Testis (tissue), 3 donors: Measurements from ENCODE around the gene IL15RA. TPM values are rescaled to one million over a fixed set of nuclear protein-coding genes. Genes with fewer than 3 reads are reported as not detected.

Experiments used
- DNase-seq: peaks from one replicate; pipeline ENCODE4 v3.0.0-alpha.2; 2019
- H3K27ac ChIP-seq, 2 donors: fragments of 200-600 bp; sonication (generic); one replicate each; pipeline ENCODE4 v1.5.1; 2019
- H3K27me3 ChIP-seq: fragments of 200-600 bp; sonication (generic); one replicate; pipeline ENCODE4 v1.5.1; 2019
- H3K36me3 ChIP-seq: fragments of 200-600 bp; sonication (generic); one replicate; pipeline ENCODE4 v1.5.1; 2017; ENCODE audit warnings: low read depth; ENCODE audit errors: missing control alignments
- H3K4me1 ChIP-seq: fragments of 200-600 bp; sonication (generic); one replicate; pipeline ENCODE4 v1.5.1; 2019
- H3K4me3 ChIP-seq, 2 donors: fragments of 200-600 bp; sonication (generic); one replicate each; pipeline ENCODE4 v1.5.1; 2017 to 2019
- H3K9me3 ChIP-seq: fragments of 200-600 bp; sonication (generic); one replicate; pipeline ENCODE4 v1.5.1; 2017
- POLR2A ChIP-seq: fragments of 450-650 bp; IDR thresholded peaks from one replicate; pipeline ENCODE4 v1.6.1; 2017; ENCODE audit warnings: antibody characterized with exemption, mild to moderate bottlenecking, moderate library complexity
- WGBS, 2 donors: methylation state at CpG; one replicate each; pipeline ENCODE4 v1.1.5; 2018; 5-methylcytosine and 5-hydroxymethylcytosine counted together
- intact Hi-C: fragments of 100-400 bp; cut with DNase I; formaldehyde crosslinking; loops from one replicate; pipeline ENCODE4 v1.15.1; 2023; ENCODE audit warnings: low total_unique reads
- polyA plus RNA-seq: library from polyadenylated mRNA; stranded (reverse); fragments of 350-450 nt; fragmentation: Illumina TruSeq; extraction: RNeasy Lipid Tissue Mini Kit (QIAGEN cat#74804); gene quantifications from one replicate; pipeline ENCODE4 v1.2.3, GENCODE V29; 2014; ENCODE audit warnings: low read depth, low replicate concordance; ENCODE audit not compliant: insufficient read depth
- total RNA-seq, 2 donors: library from RNA; depleted of rRNA; stranded (reverse); fragments of >200 nt; gene quantifications; one replicate each; pipeline ENCODE4 v1.2.3, GENCODE V29; 2016
- TF ChIP-seq, protein P1 (sequence below), 3 experiments: fragments of 450-650 bp in 2 of 3; fragments of 200-600 bp in 1 of 3; sonication (generic) in 1 of 3; IDR thresholded peaks; one replicate each; pipeline ENCODE4 v1.5.1; 2016 to 2019; ENCODE audit warnings: antibody characterized with exemption in 3 of 3, mild to moderate bottlenecking in 2 of 3, moderate library complexity in 1 of 3

Gene IL15RA
- total and polyA plus RNA-seq, 3 donors from 2014 or later, result 15.6 to 21.9 (median 18.3) TPM

DNA sequence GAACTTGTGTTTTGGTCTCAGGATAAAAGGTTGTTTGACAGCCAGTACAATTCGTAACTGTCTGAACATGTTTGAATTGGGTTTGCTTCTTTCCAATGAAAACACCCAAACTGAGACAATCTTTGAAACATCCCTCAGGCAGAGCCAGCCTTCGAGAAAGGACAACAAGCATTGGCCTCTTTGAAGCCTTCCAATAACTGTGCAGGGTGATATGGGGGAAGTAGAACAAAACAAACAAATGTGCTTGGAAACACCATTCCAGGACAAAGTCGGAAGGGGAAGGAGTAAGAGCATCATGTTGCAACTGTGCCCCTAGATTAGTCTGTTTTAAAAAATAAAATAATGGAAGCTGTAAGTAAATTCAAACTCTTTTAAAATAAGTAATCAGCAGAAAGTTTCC lies 45.3 kb upstream of the IL15RA start:
- no peaks in the 10 kb centered on the region for H3K36me3 ChIP-seq
- H3K9me3 ChIP-seq, result no peaks in the 10 kb centered on the region
- no peak overlapping the region for H3K4me3 ChIP-seq
- no peak for DNase-seq
- no peak overlapping the region for H3K27ac ChIP-seq
- no peak for TF ChIP-seq POLR2A
- TF ChIP-seq, protein P1, sequence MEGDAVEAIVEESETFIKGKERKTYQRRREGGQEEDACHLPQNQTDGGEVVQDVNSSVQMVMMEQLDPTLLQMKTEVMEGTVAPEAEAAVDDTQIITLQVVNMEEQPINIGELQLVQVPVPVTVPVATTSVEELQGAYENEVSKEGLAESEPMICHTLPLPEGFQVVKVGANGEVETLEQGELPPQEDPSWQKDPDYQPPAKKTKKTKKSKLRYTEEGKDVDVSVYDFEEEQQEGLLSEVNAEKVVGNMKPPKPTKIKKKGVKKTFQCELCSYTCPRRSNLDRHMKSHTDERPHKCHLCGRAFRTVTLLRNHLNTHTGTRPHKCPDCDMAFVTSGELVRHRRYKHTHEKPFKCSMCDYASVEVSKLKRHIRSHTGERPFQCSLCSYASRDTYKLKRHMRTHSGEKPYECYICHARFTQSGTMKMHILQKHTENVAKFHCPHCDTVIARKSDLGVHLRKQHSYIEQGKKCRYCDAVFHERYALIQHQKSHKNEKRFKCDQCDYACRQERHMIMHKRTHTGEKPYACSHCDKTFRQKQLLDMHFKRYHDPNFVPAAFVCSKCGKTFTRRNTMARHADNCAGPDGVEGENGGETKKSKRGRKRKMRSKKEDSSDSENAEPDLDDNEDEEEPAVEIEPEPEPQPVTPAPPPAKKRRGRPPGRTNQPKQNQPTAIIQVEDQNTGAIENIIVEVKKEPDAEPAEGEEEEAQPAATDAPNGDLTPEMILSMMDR (IDR thresholded peaks at IDR 0.05), result no peak
- WGBS, 2 donors, result 42 to 48% methylated on average over 3 of the region's 3 CpGs
- H3K27me3 ChIP-seq, result no peaks in the 10 kb centered on the region
- peaks cover 5% of the 10 kb centered on the region for H3K4me1 ChIP-seq
- intact Hi-C loops, result no loop called here

DNA sequence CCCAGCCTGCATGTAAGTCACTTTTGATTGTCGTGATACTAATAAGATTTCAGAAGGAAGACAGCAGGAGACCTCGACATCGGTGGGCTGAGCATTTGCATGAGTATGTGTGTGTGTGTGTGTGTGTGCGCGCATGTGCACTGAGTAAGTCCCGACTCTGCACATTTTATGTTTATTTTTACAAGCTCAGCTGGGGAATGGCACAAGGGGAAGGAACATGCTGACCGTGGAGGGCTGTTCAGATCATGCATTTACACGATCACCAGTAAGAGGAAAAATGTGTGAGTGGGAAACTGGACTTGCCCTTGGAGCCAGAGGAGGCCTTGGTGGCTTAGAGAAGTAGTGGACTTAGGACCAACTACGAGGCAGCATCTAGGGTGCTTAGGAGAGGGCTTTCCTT lies 43.5 kb upstream of the IL15RA start:
- Histone ChIP-seq H3K27ac (no peak overlapping the region), H3K9me3 (no peaks in the 10 kb centered on the region), H3K27me3 (no peaks in the 10 kb centered on the region), H3K36me3 (no peaks in the 10 kb centered on the region), H3K4me3 (no peak overlapping the region), H3K4me1 (peaks cover 5% of the 10 kb centered on the region)
- intact Hi-C loops, result no loop called here
- 78 to 89% methylated on average over 9 of the region's 9 CpGs for WGBS, 2 donors
- DNase-seq, result no peak
- TF ChIP-seq, protein P1 (IDR thresholded peaks at IDR 0.05), result no peak
- no peak for TF ChIP-seq POLR2A

DNA sequence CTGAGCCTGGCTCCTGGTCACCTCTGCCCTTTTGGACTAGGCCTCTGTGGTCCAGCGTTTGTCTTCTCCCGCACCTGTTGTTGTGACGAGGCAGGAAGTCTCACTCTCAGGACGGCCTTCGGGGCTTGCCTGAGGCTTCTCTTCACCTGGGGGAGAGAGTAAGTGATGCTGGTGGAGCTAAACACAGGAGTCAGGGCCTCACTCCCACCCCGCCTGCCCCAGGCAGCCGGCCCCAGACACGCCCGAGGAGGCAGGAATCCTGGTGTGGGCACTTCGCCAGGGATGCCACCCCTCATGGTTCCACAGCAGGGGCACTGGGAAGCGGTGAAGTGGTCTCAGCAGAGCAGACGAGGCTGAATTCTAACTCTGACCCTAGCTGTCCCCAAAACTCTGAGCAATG lies 42.5 kb upstream of the IL15RA start:
- WGBS, 2 donors, result 89 to 90% methylated on average over 7 to 12 of the region's 12 CpGs
- DNase-seq, result no peak
- intact Hi-C loops, result no loop called here

DNA sequence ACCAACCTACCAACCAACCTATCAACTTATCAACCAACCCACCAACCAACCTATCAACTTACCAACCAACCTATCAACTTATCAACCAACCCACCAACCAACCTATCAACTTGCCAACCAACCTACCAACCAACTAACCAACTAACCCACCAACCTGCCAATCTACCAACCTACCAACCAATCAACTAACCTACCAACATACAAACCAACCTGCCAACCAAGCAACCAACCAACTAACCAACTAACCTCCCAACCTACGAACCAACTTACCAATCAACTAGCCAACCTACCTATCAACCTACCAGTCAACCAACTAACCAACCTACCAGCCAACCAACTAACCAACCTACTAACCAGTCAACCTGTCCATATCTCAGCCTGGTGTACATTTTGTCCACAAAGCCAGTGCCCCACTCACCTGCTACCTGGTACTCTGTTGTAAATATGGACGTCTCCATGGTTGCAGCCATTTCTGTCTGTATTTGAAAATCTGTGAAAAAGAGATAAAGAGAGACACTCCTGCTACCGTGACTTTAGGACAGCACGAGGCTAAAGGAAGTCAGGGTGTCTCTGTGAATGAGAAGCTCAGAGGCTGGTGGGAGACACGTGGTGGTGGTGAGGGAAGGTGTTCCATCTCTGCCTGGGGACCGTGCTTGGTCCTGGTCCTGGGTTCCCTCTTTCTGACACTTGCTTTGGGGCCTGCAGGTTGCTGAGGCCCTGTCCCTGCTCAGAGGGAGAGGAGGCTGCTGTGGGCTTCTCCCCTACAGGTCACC lies 41.9 kb upstream of the IL15RA start:
- no peaks in the 10 kb centered on the region for H3K9me3 ChIP-seq
- intact Hi-C loops, result no loop called here
- no peak overlapping the region for H3K4me3 ChIP-seq
- no peak overlapping the region for H3K27ac ChIP-seq
- H3K36me3 ChIP-seq, result no peaks in the 10 kb centered on the region
- no peaks in the 10 kb centered on the region for H3K27me3 ChIP-seq
- TF ChIP-seq, protein P1 (IDR thresholded peaks at IDR 0.05), result no peak
- TF ChIP-seq POLR2A, result no peak
- no peak for DNase-seq
- WGBS, 2 donors, result 90 to 91% methylated on average over 6 of the region's 6 CpGs
- H3K4me1 ChIP-seq, result peaks cover 5% of the 10 kb centered on the region

More for the DNA sequence above, 42.5 kb upstream of the IL15RA start:
- TF ChIP-seq POLR2A, result no peak
- TF ChIP-seq, protein P1 (IDR thresholded peaks at IDR 0.05), result no peak
- H3K4me3 ChIP-seq, result no peak overlapping the region
- H3K27ac ChIP-seq, result no peak overlapping the region
- peaks cover 5% of the 10 kb centered on the region for H3K4me1 ChIP-seq
- no peaks in the 10 kb centered on the region for H3K9me3 ChIP-seq
- no peaks in the 10 kb centered on the region for H3K36me3 ChIP-seq
- H3K27me3 ChIP-seq, result no peaks in the 10 kb centered on the region

DNA sequence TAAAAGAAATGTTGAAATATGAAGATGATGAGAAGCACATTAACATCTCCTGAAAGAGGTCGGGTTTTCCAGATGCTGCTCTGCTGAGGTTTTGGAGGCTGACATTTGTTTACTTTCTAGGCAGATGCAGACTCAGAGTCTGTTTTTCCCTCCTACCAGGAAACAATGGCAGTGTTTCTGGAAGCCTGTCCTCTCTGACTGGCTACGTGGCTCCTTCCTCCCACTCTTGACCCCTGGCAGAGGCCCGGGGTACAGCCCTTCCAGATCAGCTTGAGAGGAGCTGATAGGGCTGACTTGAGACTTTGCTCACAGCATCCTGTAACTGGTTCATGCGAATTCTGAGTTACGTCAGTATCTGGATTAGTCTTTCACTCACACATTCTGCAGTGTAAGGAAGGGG lies 41.1 kb upstream of the IL15RA start:
- no peak for DNase-seq
- H3K9me3 ChIP-seq, result no peaks in the 10 kb centered on the region
- intact Hi-C loops, result no loop called here
- no peaks in the 10 kb centered on the region for H3K27me3 ChIP-seq
- no peaks in the 10 kb centered on the region for H3K36me3 ChIP-seq
- TF ChIP-seq, protein P1 (IDR thresholded peaks at IDR 0.05), result no peak
- no peak for TF ChIP-seq POLR2A
- 41 to 48% methylated on average over 5 of the region's 5 CpGs for WGBS, 2 donors
- no peak overlapping the region for H3K4me3 ChIP-seq
- peaks cover 5% of the 10 kb centered on the region for H3K4me1 ChIP-seq
- no peak overlapping the region for H3K27ac ChIP-seq
